ENCODE measurements around the gene SPATA46. TPM values are rescaled to one million over a fixed set of nuclear protein-coding genes. Genes with fewer than 3 reads are reported as not detected.

SPATA46 gene
- total and polyA plus RNA-seq, 2 of the 8 experiments (the other 6 are each of a cell fraction or from before 2014, with no cell fraction given), result not detected

GRCh38 chr1:162327788-162328165 is 48.9 kb downstream of the SPATA46 start:
- no peak overlapping the region for H3K23ac ChIP-seq (ENCODE audit: insufficient read length)
- no peak overlapping the region for H3K14ac ChIP-seq (ENCODE audit: insufficient read length)
- H3K79me1 ChIP-seq (ENCODE audit: low read depth, low read length), result no peaks in the 10 kb centered on the region
- H2AK5ac ChIP-seq (ENCODE audit: low read depth, low read length), result no peak overlapping the region
- no peak overlapping the region for H2BK12ac ChIP-seq (ENCODE audit: low read depth, low read length)
- H3K23me2 ChIP-seq (ENCODE audit: low read depth, low read length), result no peaks in the 10 kb centered on the region
- no peaks in the 10 kb centered on the region for H3K9me3 ChIP-seq (ENCODE audit: insufficient read depth in 2 of 2, low read depth in 1 of 2, low read length in 1 of 2)
- H3K4me1 ChIP-seq (replicated peaks in 1 of 4; ENCODE audit: control insufficient read depth in 3 of 4, insufficient read depth in 4 of 4, low read length in 3 of 4), result no peaks in the 10 kb centered on the region
- H3K27ac ChIP-seq (ENCODE audit: low read depth, low read length), result no peak overlapping the region
- H2BK120ac ChIP-seq (replicated peaks; ENCODE audit: low read depth, low read length), result no peak overlapping the region
- CTCF ChIA-PET (ENCODE audit: partially characterized antibody), result interaction anchor here (0.8 to 1.1 kb wide), 2 partner anchors 64 to 271 kb away, joined by 3 read pairs; no protein-coding TSS in a partner anchor
- no peaks in the 10 kb centered on the region for H4K20me1 ChIP-seq (replicated peaks in 1 of 2; ENCODE audit: control insufficient read depth in 1 of 2, insufficient read depth in 2 of 2, low read length in 2 of 2)
- FAIRE-seq (no peak), DNase-seq (ENCODE audit: low read depth in 1 of 2, low spot score in 2 of 2) (no peak)
- H3K36me3 ChIP-seq (ENCODE audit: control insufficient read depth in 2 of 4, insufficient read depth in 4 of 4, low read length in 3 of 4), result no peaks in the 10 kb centered on the region
- POLR2A ChIA-PET (ENCODE audit: partially characterized antibody), result interaction anchor here (0.6 kb wide), 1 partner anchor 408 kb away, joined by 3 read pairs; no protein-coding TSS in a partner anchor
- H3K4me3 ChIP-seq (ENCODE audit: extremely low read depth in 1 of 4, insufficient read depth in 2 of 4, low read depth in 3 of 4, low read length in 4 of 4), result no peak overlapping the region
- no peak overlapping the region for H4K8ac ChIP-seq (ENCODE audit: extremely low read depth, insufficient read depth, low read length)
- no peak overlapping the region for H3K4me2 ChIP-seq (ENCODE audit: insufficient read depth in 1 of 2, low read depth in 2 of 2, low read length in 2 of 2)
- H2BK15ac ChIP-seq (ENCODE audit: low read length), result no peak overlapping the region
- no peaks in the 10 kb centered on the region for H3K79me2 ChIP-seq (ENCODE audit: control insufficient read depth in 1 of 2, insufficient read depth in 2 of 2, low read length in 2 of 2)
- 96% methylated on average over 1 of the region's 1 CpG; no CpG with 5 or more reads in 1 of the 2 experiments for WGBS, 2 experiments (ENCODE audit: extremely low coverage in 1 of 2, insufficient coverage in 1 of 2, insufficient read length in 1 of 2, insufficient replicate concordance in 2 of 2, low coverage in 1 of 2, low lambda C conversion rate in 2 of 2, missing lambda C conversion rate in 1 of 2)
- no peak overlapping the region for H2BK5ac ChIP-seq (ENCODE audit: low read depth, low read length)
- H4K5ac ChIP-seq (ENCODE audit: insufficient read length, low read depth, low read length), result no peak overlapping the region
- no peak overlapping the region for H2AFZ ChIP-seq (ENCODE audit: low read length)
- H3K56ac ChIP-seq (replicated peaks; ENCODE audit: insufficient read length, low read depth, low read length), result no peak overlapping the region
- no peak overlapping the region for H3K18ac ChIP-seq (ENCODE audit: extremely low read depth, low read length)
- no peaks in the 10 kb centered on the region for H3K27me3 ChIP-seq (replicated peaks in 1 of 4; ENCODE audit: control insufficient read depth in 3 of 4, extremely low read depth in 1 of 4, insufficient read depth in 3 of 4, low read length in 3 of 4)
- no peak overlapping the region for H3K4ac ChIP-seq (replicated peaks; ENCODE audit: insufficient read length, low read depth, low read length)
- H4K91ac ChIP-seq (replicated peaks; ENCODE audit: insufficient read length, low read length), result no peak overlapping the region
- no peak overlapping the region for H3K9ac ChIP-seq (replicated peaks in 1 of 4; ENCODE audit: extremely low read depth in 1 of 4, low read depth in 3 of 4, low read length in 3 of 4)
- no peak overlapping the region for H2BK20ac ChIP-seq (ENCODE audit: low read length)
- TF ChIP-seq USF2 (IDR thresholded peaks at IDR 0.05; ENCODE audit: low read length) (no peak), NANOG (IDR thresholded peaks at IDR 0.05; ENCODE audit: insufficient read depth, low read depth, low read length, poor library complexity, severe bottlenecking) (no peak), TAF1 (IDR thresholded peaks at IDR 0.05; ENCODE audit: low read depth, low read length) (no peak), RXRA (IDR thresholded peaks at IDR 0.05; ENCODE audit: insufficient read depth, low read depth, low read length) (no peak), RBBP5 (IDR thresholded peaks at IDR 0.05; ENCODE audit: borderline replicate concordance, low read depth, low read length) (no peak), KDM1A (IDR thresholded peaks at IDR 0.05; ENCODE audit: borderline replicate concordance, low read length) (no peak), PHF8 (conservative IDR thresholded peaks at IDR 0.05; ENCODE audit: low read depth, low read length) (no peak), MAFK (IDR thresholded peaks at IDR 0.05; ENCODE audit: low read depth, low read length) (no peak), HDAC6 (IDR thresholded peaks at IDR 0.05; ENCODE audit: low read depth, low read length) (no peak), BCL11A (IDR thresholded peaks at IDR 0.05; ENCODE audit: low read depth in 2 of 2, low read length in 2 of 2) (no peak), SP1 (IDR thresholded peaks at IDR 0.05; ENCODE audit: low read depth, low read length) (no peak)
